HG03045 (cell line): ENCODE results near the gene DCDC1.
"Not testable (repeated sequence)": the region's sequence is repeated elsewhere in the genome, so short reads cannot be mapped to it uniquely, and the experiment has no call there.

Source experiments
- ATAC-seq: cut with Tn5 transposase; IDR thresholded peaks from one replicate; pipeline ENCODE4 v1.9.1; 2021; ENCODE audit warnings: mild to moderate bottlenecking, moderate library complexity; ENCODE audit not compliant: unreplicated experiment

Gene DCDC1

DNA sequence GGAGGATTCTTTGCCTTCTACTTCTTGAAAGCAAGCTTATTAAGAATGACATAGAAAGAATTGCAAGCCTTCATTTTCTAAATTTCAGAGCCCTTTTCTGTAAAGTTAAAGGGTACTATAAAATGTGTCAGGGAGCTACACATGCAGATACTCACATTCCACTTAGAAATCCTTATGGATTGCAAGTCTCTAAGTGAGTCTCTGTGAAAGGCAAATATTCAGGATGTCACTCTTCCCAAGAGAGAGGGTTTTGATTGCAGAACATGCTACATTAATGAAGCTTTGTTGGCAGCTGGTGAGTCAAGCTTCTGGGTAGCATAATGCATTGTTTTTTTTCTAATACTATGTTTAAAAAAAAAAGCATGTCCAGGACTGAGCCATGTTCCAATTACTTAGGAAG lies 369.2 kb downstream of the DCDC1 start:
- ATAC-seq = no peak

GRCh38 chr11:30992513-30992849 lies 377.1 kb downstream of the DCDC1 start:
- no peak for ATAC-seq

DNA sequence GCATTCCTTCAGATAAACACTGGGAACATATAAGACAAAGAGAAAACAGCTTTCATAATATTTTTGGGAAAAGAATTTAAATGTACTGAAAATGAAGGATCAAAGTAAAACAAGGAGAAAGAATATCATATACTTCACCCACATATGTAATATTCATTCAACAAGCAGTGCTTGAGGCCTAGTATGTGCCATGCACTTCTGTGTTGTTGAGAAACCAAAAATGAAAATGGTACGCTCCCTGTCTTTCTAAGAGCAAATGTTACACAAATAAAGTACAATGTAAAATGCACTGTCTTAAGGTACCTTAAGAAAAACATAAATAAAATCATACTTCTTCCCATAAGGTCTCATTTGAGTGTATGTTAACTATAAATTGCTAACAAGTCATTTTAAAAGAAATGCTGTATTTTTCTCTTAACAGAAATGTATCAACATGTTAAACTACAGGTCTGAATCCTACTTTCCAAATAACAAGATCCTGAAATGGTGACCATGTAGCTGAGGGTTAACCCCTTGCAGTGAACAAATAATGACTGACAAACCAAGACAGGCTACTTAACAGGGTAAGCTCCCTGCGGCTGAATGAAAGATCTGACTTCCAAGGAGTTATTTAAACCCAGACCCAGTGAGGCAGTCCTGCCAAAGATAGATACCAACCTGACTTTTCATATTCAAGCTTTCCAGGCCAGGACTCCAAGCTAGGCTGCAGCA lies 377.6 kb downstream of the DCDC1 start:
- no peak for ATAC-seq

- no peak for ATAC-seq
Measured at GRCh38 chr11:30991376-30991775, 378.2 kb downstream of the DCDC1 start.

- ATAC-seq = no peak
Measured at GRCh38 chr11:30990625-30991296, 378.8 kb downstream of the DCDC1 start.

GRCh38 chr11:30987819-30988218 lies 381.7 kb downstream of the DCDC1 start:
- no peak for ATAC-seq

DNA sequence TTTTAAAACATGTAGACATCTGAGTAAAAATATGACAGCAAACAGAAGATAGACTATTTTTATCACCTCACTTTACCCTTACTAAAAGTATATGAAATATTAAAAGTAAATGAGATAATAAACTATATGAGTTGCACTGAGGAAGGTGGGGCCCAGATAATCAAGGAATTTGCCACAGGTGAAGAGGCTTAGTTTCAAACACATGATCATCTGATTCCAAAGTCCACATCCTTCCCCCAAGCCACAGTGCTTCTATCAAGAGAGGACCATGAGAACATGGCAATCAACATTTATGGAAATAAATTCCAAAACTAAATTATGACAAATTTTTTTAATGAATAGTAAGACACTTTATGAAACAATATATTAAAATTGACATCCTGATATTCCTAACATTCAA lies 384.0 kb downstream of the DCDC1 start:
- ATAC-seq = no peak

DNA sequence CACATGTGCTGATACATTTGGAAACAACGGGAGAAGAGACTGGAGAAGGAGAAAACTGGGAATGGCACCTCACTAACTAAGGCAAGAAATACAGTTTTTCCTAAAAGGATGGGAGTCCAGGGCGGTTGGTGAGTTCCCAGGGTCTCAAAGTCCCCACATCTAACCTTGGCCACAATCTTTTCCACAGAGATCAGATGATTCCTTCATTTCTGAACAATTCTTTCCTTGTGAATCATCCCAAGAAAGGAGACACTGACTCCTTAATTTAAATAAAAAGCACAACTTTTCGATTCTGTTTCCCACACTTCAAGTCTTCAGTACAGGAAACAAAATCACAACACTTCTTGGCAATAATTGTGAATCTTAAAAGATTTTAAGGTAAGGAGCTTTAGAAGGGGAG lies 384.7 kb downstream of the DCDC1 start:
- ATAC-seq = no peak

DNA sequence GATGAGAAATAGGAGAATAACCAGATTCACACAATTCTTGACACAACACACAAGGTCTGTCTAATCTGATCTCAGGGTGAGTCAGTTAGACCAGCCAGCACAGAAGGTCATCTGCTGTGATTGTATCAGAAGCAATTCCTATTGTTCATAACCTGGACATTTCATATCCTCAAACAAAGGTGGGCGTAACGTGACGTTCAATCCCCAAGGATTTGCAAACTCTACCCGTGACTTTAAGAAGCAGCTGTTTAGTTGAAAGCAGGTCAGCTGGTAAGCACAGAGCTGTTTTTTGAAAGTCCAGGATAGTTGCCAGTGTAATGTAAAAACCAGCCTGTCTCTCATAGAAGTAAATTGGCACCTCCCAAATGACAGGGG lies 385.1 kb downstream of the DCDC1 start:
- no peak for ATAC-seq

DNA sequence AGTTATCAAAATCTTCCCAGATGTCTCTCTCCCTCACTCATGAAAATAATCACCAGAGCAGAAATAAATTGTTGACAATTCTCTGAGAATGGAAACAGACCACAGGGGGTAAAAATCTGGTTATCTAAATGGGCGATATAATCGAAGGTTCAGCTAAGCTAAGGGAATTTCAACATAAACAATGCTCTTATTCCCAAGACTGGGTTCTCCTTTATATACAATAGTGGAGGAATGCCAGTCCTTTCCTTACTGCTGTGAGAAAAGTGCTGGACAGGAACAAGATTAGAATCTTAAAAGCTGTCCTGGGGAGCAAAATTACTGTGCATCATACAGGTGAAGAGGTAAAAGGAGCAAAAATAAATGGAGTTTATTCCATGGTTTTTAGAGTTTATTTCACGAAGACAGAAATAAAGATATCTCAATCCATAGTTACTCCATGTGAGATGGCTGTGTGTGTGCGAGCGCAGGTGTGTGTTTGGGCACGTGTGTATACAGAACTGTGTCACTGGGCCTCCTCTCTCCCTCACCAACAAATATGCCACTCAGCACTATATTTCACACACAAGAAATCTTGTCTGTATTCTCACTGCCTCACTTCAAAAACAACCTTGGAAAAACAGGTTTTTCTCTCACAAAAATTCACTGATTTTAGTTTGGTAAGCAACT lies 385.6 kb downstream of the DCDC1 start:
- no peak for ATAC-seq

- no peak for ATAC-seq
Measured at GRCh38 chr11:30983143-30983542, 386.4 kb downstream of the DCDC1 start.

- no peak for ATAC-seq
Measured at GRCh38 chr11:30967579-30967978, 402.0 kb downstream of the DCDC1 start.

DNA sequence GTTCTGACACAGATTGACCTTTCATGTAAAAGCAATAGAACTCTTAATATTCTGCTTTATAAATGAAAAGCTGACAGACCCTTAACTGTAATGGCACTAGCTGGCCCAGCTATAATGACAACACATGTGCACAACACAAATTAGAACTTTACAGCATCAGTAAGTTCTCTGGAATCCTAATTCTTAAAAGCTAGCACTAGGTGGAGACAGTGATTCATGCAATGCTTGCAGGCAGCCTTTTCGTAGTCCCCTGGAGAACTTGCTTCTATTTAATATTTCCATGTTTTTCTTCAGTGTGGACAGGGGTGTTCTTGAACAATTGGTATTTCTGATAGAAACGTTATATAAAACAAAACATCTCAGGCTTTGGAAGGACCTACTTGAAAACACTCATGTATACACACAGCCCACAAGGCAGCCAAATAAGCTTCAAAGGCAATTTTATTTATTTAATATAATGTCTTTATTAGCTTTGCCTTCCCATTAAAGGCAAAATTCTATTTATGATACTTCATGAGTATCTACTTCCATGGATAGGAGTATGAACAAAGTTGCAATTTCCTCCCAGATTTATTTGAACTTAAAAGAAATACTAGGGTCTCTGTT lies 409.0 kb downstream of the DCDC1 start:
- no peak for ATAC-seq

DNA sequence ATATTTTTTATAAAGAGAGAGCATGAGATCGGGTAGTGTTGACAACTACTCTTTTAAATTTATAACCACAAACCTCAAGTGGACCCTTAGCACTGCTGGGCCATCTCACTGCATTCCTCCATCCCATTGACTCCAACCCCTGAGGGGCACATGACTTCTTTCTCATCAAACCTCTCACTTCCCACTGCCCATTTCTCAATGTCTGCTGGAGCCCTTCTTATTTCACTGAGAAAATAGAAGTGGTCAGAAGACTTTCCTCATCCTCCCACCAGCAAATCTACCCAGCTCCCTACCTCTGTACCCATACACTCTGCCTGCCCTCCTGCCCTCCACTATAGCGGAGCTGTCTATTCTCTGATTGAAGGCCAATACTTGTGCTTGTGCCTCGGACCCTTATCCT lies 412.8 kb downstream of the DCDC1 start:
- ATAC-seq = no peak

GRCh38 chr11:30949838-30950237 lies 419.7 kb downstream of the DCDC1 start:
- ATAC-seq = no peak

DNA sequence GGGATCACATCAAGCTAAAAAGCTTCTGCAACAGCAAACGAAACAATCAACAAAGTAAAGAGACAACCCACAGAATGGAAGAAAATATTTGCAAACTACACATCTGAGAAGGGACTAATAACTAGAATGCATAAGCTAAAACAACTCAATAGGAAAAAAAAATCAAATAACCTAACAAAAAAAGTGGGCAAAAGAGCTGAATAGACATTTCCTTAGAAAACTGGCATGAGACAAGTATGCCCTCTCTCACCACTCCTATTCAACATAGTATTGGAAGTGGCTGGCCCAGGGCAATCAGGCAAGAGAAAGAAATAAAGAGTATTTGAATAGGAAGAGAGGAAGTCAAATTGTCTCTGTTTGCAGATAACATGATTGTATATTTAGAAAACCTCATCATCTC lies 421.8 kb downstream of the DCDC1 start:
- ATAC-seq = not testable (repeated sequence)

DNA sequence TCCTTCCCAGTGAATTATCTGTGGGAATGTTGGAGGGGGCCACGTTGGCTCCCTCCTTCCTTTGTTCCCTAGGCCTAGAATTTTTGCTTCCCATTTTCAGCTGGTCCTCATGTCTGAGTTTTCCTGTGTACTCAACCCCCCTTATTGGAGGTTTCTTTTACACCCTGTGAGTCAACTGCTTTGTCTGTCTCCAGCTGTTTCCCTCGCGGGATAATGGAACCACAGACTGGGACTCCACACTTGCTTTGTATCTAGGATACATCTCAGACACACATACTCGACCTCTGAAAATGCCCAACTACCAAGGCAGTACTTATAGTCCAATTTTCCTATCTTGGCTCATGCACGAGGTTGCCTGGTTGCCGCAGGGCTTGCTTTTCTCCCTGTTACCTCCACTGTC lies 430.7 kb downstream of the DCDC1 start:
- no peak for ATAC-seq

GRCh38 chr11:30938171-30938570 lies 431.4 kb downstream of the DCDC1 start:
- ATAC-seq = no peak

DNA sequence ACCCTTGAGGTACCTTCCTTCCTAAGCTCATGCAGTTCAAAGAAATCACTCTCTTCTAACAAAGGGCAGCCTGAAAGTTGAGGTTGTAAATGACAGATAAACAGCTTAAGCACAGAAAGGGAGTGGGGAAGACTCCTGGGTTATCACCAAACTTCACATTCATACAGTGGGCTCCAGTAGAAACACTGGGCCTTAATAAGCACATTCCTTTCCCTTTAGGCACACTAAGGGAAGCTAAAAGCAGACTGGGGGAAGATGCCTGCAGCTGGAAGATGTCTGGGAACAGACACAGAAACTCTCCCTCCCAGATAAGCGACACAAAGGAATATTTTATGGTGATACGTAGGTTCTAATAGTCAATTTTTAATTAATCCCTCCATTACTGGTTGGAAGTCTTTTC lies 433.0 kb downstream of the DCDC1 start:
- no peak for ATAC-seq

- no peak for ATAC-seq
Measured at GRCh38 chr11:30935861-30936260, 433.7 kb downstream of the DCDC1 start.

DNA sequence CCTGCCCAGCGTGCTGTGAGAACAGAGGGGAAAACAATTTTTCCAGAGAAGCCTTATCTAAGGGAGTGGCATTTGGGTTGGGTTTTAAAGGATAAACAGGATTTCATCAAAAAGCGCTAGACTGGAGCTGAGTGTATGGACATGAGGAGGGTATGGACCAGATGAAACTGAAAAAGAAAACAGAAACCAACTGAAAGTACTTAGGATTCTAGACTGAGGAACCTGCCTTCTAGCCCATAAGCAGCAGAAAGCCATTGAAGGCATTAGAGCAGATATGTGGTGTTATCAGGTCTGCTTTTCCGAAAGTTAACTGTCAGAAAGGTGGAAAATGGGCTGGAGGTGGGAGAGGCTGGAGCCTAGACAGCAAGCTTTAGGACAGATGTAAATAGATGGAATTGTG lies 443.4 kb downstream of the DCDC1 start:
- ATAC-seq = no peak

- no peak for ATAC-seq
Measured at GRCh38 chr11:30921811-30922210, 447.7 kb downstream of the DCDC1 start.
